Body of pancreas (tissue), 4 donors: ENCODE measurements around the gene ZNF10.

ENCODE experiments used
- CTCF ChIP-seq, 7 experiments: fragments of 450-650 bp in 4 of 7; fragments of 200-600 bp in 3 of 7; sonication (generic) in 3 of 7; IDR thresholded peaks; one replicate each; pipeline ENCODE4 v1.5.1; 2016 to 2019; ENCODE audit warnings: antibody characterized with exemption in 7 of 7
- POLR2A ChIP-seq, 3 donors: fragments of 450-650 bp; IDR thresholded peaks; one replicate each; pipeline ENCODE4 v1.6.1; 2016; ENCODE audit warnings: antibody characterized with exemption in 3 of 3, mild to moderate bottlenecking in 2 of 3

GRCh38 chr12:133180669-133181068, 50.2 kb downstream of the ZNF10 start:
- TF ChIP-seq CTCF (IDR thresholded peaks at IDR 0.05), result no peak
- no peak for TF ChIP-seq POLR2A (IDR thresholded peaks at IDR 0.05)
